Nephron progenitor cell (in vitro differentiated cells): ENCODE data around the gene MZT2A.
"Not testable (repeated sequence)": the region's sequence is repeated elsewhere in the genome, so short reads cannot be mapped to it uniquely, and the experiment has no call there.

ENCODE experiments used
- DNase-seq: peaks from one replicate; pipeline ENCODE4 v3.0.0; 2021
- H3K27ac Mint-ChIP-seq: 2 replicates; pipeline ENCODE4 v1.8.0; 2021; ENCODE audit warnings: mild to moderate bottlenecking, moderate library complexity, mixed read lengths
- H3K27me3 Mint-ChIP-seq: 2 replicates; pipeline ENCODE4 v1.8.0; 2021; ENCODE audit warnings: mild to moderate bottlenecking, low read depth, mixed read lengths; ENCODE audit not compliant: poor library complexity
- H3K36me3 Mint-ChIP-seq: 2 replicates; pipeline ENCODE4 v1.8.0; 2021; ENCODE audit warnings: low read depth, mixed read lengths
- H3K4me1 Mint-ChIP-seq: 2 replicates; pipeline ENCODE4 v1.8.0; 2021; ENCODE audit warnings: mixed read lengths
- H3K4me3 Mint-ChIP-seq: 2 replicates; pipeline ENCODE4 v1.8.0; 2021; ENCODE audit warnings: mild to moderate bottlenecking, moderate library complexity, mixed read lengths
- H3K9me3 Mint-ChIP-seq: 2 replicates; pipeline ENCODE4 v1.8.0; 2021; ENCODE audit warnings: mild to moderate bottlenecking, moderate library complexity, mixed read lengths
- TF ChIP-seq, protein P1 (sequence below): fragments of 200-600 bp; sonication (generic); IDR thresholded peaks from 2 replicates; pipeline ENCODE4 v1.5.0; 2021; ENCODE audit warnings: antibody characterized with exemption

MZT2A gene

DNA sequence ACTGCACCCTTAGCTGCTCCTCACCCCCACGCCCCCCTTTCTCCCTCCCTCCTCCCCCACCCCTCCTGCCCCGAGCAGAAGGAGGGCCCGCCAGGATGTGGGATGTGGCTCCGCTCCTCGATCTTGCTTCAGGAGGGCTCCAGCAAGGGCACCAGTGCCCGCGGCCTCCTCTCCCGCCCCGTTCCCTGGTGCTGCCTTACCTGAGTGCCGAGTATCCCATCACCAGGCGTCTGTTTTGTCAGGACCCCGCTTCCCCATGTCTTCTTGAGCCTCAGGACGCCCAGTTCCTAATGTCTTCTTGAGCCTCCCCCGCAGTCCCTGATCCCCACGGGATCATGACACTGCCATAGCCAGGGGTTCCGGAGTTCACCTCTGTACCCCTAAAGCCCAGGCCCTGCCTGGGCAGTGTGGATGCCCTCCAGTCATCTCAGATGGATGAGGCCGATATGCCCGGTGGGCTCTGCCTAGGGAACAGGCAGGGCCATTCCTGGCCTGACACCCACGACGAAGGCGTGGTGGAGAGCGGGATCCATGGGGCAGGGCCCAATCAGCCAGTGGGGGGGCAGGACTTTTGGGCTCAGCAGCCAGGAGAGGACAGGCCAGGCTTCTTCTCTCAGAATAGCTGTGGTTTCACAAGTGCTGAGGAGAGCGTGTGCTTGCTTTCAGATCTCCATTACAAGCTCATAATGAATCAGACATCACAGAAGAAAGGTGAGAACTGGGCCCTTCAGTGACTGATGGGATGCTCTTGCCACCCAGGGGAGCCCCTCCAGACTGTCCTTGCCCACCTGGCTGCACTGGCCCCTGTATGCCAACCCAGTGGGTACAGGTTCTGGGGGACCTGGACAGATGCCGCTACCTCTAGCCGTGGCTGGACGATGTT lies 37.0 kb upstream of the MZT2A start:
- H3K36me3 Mint-ChIP-seq, DNase-seq, H3K27me3 Mint-ChIP-seq, H3K27ac Mint-ChIP-seq, H3K9me3 Mint-ChIP-seq: not testable (repeated sequence)
- Mint-ChIP-seq H3K4me1 (peaks cover 21% of the 10 kb centered on the region), H3K4me3 (peak overlapping the region; percentile 77)

DNA sequence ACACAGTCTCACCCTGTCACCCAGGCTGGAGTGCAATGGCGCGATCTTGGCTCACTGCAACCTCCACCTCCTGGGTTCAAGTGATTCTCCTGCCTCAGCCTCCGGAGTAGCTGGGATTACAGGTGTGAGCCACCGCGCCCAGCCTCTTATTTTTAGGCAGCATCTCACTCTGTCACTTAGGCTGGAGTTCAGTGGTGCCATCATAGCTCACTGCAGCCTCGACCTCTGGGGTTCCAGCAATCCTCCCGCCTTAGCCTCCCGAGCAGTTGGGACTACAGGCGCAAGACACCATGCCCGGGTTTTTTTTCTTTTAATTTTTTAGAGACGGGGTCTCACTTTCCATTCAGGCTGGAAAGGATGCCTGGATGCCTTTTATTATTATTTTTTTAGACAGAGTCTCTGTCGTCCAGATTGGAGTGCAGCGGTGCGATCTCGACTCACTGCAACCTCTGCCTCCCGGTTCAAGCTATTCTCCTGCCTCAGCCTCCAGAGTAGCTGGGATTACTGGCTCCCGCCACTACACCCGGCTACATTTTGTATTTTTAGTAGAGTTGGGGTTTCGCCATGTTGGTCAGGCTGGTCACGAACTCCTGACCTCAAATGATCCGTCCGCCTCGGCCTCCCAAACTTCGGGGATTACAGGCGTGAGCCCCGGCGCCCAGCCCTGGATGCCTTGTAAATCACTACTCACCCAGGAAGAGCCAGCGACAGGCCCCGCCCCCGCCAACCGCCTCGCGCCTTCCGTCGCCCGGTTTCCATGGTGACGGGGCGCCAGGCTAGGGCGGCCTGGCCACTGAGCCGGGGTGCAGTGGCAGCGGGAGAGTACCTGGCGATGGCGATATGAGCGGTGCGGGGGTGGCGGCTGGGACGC lies 35.2 kb upstream of the MZT2A start, which contains the start of gene CCDC74A:
Gene CCDC74A (plus strand): TSS at position 758 of the 871 bp plus-strand sequence. CDS start 83 bp downstream, at position 841.
- H3K36me3 Mint-ChIP-seq, H3K27me3 Mint-ChIP-seq, H3K9me3 Mint-ChIP-seq: not testable (repeated sequence)
- peak; percentile 85 for DNase-seq
- H3K4me3 Mint-ChIP-seq = peak within 1 kb of the TSS; percentile 90
- H3K27ac Mint-ChIP-seq = peak within 1 kb of the TSS; percentile 88
- H3K4me1 Mint-ChIP-seq = peaks cover 25% of the 10 kb centered on the region

DNA sequence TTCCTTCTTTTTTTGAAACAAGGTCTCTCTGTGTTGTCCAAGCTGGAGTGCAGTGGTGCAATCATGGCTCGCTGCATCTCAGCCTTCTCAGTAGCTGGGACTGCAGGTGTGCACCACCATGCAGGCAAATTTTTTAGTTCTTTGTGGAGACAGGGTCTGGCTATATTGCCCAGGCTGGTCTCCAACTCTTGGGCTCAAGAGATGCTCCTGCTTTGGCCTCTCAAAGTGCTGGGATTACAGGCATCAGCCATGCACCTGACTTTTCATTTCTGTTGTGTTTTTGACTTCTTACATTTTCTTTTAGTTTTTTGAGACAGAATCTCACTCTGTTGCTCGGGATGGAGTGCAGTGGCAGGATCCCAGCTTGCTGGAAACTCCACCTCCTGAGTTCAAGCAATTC lies 33.1 kb upstream of the MZT2A start:
- DNase-seq, H3K27me3 Mint-ChIP-seq, H3K36me3 Mint-ChIP-seq, H3K9me3 Mint-ChIP-seq, H3K4me3 Mint-ChIP-seq: not testable (repeated sequence)
- H3K27ac Mint-ChIP-seq = peak overlapping the region; percentile 71
- peaks cover 25% of the 10 kb centered on the region for H3K4me1 Mint-ChIP-seq

DNA sequence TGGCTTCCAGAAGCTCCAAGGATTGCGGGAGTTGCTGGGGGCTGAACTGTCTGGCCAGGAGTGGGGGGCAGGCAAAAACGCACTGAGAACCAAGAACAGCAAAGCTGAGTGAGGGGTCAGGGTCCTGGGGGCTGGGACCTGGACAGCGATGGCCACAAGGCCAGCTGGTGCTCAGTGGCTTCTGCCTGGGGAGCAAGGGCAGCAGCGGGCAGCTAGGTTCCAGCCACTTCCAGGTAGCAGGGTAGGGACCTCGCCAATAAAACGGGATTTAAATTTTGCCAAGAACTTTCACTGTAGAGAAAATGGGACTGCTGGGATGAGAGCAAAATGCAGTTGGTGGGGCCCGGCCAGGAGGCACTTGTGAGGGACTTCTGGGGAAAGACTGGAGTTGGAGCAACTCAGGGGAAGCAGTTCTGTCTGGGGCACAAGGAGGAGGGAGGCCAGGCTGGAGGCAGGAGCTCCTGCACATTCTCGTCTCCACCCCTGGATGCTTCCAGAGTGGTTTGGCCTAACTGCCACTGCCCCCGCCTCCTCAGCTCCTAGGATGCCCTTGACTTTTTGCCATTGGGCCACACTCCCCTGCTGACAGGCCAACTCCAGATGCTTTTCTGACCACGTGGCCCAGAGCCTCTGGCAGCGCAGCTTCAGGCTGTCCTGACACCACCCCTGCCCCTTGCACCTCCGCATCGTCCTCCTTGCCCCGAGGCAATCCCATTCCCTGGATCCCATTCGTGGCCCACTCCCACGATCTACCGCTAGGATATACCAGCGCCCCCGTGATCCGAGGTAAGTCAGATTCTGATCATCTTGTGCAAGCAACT lies 30.0 kb upstream of the MZT2A start:
- H3K36me3 Mint-ChIP-seq = no peaks in the 10 kb centered on the region
- no peak overlapping the region for H3K4me3 Mint-ChIP-seq
- peaks cover 13% of the 10 kb centered on the region for H3K4me1 Mint-ChIP-seq
- peaks cover 4% of the 10 kb centered on the region for H3K27me3 Mint-ChIP-seq
- TF ChIP-seq, protein P1, sequence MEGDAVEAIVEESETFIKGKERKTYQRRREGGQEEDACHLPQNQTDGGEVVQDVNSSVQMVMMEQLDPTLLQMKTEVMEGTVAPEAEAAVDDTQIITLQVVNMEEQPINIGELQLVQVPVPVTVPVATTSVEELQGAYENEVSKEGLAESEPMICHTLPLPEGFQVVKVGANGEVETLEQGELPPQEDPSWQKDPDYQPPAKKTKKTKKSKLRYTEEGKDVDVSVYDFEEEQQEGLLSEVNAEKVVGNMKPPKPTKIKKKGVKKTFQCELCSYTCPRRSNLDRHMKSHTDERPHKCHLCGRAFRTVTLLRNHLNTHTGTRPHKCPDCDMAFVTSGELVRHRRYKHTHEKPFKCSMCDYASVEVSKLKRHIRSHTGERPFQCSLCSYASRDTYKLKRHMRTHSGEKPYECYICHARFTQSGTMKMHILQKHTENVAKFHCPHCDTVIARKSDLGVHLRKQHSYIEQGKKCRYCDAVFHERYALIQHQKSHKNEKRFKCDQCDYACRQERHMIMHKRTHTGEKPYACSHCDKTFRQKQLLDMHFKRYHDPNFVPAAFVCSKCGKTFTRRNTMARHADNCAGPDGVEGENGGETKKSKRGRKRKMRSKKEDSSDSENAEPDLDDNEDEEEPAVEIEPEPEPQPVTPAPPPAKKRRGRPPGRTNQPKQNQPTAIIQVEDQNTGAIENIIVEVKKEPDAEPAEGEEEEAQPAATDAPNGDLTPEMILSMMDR = no peak
- no peaks in the 10 kb centered on the region for H3K9me3 Mint-ChIP-seq
- no peak for DNase-seq
- peak overlapping the region; percentile 69 for H3K27ac Mint-ChIP-seq

DNA sequence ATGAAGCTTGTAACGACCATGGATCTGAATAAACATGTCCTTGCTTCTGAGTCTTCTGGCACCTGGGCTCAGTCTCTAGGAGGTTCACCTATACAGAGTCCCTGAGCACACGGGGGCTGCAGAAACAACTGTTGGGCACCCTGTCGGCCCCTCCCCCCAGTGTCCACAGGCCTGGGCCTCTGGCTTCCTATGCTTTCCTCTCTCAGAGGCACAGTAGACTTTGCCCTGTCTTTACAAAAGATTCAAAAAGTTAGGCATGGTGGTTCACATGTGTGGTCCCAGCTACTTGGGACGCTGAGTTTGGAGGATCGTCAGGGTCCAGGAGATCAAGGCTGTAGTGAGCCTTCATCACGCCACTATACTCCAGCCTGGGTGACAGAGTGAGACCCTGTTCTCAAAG lies 29.3 kb upstream of the MZT2A start:
- not testable (repeated sequence) for H3K36me3 Mint-ChIP-seq, H3K27ac Mint-ChIP-seq, H3K27me3 Mint-ChIP-seq, H3K4me3 Mint-ChIP-seq, H3K9me3 Mint-ChIP-seq, DNase-seq
- peaks cover 13% of the 10 kb centered on the region for H3K4me1 Mint-ChIP-seq

DNA sequence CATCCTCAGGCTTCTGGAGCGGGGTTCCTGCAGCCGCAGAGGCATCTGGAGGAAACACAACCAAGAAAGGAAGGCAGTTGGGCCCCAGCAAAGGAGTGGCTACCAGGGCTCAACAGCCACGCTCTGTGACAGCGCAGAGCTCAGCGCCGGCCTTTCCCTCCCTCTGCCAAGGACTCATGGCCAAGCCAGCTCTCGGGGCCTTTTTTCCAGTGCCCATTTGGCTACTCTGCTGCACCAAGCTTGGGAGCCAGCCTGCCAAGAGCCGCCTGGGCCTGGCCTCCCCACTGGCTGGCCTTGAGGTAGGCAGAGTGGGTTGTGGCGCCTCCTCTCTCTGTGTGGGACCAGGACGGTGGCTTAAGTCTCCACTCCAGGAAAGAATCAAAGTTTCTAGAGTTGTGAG lies 28.3 kb upstream of the MZT2A start:
- Mint-ChIP-seq H3K4me1 (peaks cover 13% of the 10 kb centered on the region), H3K27ac (no peak overlapping the region), H3K4me3 (no peak overlapping the region), H3K36me3 (no peaks in the 10 kb centered on the region), H3K27me3 (peaks cover 4% of the 10 kb centered on the region), H3K9me3 (no peaks in the 10 kb centered on the region)
- TF ChIP-seq, protein P1 = no peak
- DNase-seq = no peak

DNA sequence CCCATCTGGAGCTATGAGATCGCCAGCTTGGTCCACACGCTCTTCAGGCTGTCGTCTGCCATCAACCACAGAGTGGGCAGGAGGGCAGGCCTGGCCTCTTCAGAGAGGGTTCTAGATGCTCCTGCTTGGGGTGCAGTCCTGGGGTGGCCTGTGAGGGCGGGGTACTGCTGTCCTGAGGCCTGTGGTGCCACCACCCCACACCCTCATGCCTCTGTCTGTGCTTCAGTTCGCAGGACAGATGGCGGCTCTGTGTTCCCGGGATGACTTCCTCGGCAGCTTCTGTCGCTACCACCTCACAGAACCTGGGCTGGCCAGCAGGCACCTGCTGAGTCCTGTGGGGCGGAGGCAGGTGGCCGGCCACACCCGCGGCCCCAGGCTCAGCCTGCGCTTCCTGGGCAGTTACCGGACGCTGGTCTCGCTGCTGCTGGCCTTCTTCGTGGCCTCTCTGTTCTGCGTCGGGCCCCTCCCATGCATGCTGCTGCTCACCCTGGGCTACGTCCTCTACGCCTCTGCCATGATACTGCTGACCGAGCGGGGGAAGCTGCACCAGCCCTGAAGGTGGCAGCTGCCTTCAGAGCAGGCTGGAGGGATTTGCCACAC lies 27.8 kb upstream of the MZT2A start:
- not testable (repeated sequence) for H3K27ac Mint-ChIP-seq, H3K27me3 Mint-ChIP-seq, H3K4me3 Mint-ChIP-seq, H3K4me1 Mint-ChIP-seq, H3K36me3 Mint-ChIP-seq, DNase-seq, H3K9me3 Mint-ChIP-seq
